ENCODE measurements around the gene CNOT8.
"Not testable (repeated sequence)": the region's sequence is repeated elsewhere in the genome, so short reads cannot be mapped to it uniquely, and the experiment has no call there.

Gene CNOT8

DNA sequence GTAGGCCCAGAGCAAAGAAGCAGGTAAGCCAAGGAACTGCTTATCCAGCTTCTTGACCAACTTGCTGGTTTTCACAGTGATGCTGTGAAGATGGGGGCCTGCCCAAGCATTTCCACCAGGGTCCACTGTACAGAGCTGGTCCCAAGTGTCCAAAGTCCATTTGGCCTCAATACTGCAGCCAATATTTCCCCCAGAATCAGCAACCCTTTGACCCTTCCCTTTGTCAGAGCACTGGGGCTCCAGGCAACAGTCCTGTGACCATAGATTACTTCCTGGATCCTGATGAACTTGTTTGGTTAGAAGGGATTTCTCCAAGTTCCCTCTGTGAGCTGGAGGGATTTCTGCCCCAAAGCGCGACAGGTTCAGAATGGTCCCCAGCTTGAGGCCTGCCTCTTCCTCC, 34.4 kb upstream of the CNOT8 start:
- Mint-ChIP-seq H3K27me3 (no peaks in the 10 kb centered on the region), H3K4me1 (peaks cover 5% of the 10 kb centered on the region), H3K36me3 (peaks cover 4% of the 10 kb centered on the region), H3K27ac (no peak overlapping the region), H3K9me3 (no peaks in the 10 kb centered on the region), H3K4me3 (no peak overlapping the region)
- ATAC-seq (ENCODE audit: low read depth) (no peak), DNase-seq (ENCODE audit: low spot score in 2 of 2) (no peak)

DNA sequence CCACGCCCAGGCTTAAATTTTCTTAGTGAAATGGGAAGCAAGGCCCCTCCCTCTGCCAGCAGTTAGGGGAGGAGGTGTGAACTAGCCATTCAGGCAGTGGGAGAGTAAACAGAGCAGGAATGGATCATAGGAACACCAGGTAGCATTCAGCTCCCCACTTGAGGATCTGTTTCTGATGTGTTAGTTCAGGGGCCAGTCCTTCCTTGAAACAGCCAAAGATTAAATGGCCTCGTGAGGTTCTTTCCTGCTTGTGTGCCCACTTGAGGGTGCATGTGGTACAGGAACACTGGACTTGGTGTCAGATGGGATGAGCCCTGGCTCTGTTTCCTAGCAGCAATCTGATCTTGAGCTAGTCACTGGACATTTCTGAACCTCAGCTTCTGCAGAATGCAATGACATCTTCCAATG, 29.2 kb upstream of the CNOT8 start:
- Mint-ChIP-seq H3K4me3 (no peak overlapping the region), H3K36me3 (no peaks in the 10 kb centered on the region), H3K27ac (peak overlapping the region; percentile 41), H3K27me3 (no peaks in the 10 kb centered on the region), H3K9me3 (no peaks in the 10 kb centered on the region), H3K4me1 (peaks cover 9% of the 10 kb centered on the region)
- ATAC-seq (ENCODE audit: low read depth) (no peak), DNase-seq (ENCODE audit: low spot score in 2 of 2) (no peak)

DNA sequence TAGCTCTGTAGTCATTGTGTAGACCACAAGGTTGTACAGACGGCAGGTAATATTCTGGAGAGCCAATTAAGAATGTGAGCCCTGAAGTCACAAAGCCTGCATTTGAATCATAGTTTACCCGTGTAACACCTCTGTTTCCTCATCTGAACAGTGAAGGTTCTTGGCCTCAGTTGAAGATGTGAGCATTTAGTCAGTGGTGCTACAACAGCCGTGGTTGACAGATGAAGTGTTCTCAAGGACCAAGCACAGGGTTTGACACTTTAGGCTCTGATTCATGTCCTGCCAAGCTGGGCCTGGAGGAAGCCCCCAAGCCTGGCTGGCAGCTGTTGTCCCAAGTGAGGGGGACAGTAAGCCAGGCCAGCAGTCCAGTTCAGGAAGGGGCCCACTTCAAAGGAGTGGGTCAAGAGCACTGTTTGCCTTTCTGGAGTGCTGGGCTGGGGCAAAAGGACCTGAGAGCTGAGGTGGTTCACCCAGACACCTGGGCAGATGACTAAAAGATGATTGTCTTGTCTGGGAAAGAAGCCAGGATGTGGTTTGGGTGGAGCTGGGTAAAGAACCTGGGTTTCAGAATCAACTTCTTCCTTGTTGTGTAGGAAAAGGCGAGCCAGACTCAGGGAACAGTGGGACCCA, 28.7 kb upstream of the CNOT8 start:
- H3K36me3 Mint-ChIP-seq: no peaks in the 10 kb centered on the region
- H3K27ac Mint-ChIP-seq: peak overlapping the region; percentile 41
- H3K4me1 Mint-ChIP-seq: peaks cover 9% of the 10 kb centered on the region
- H3K4me3 Mint-ChIP-seq: no peak overlapping the region
- no peaks in the 10 kb centered on the region for H3K9me3 Mint-ChIP-seq
- no peak for DNase-seq (ENCODE audit: low spot score in 2 of 2)
- no peaks in the 10 kb centered on the region for H3K27me3 Mint-ChIP-seq
- ATAC-seq (ENCODE audit: low read depth): no peak

DNA sequence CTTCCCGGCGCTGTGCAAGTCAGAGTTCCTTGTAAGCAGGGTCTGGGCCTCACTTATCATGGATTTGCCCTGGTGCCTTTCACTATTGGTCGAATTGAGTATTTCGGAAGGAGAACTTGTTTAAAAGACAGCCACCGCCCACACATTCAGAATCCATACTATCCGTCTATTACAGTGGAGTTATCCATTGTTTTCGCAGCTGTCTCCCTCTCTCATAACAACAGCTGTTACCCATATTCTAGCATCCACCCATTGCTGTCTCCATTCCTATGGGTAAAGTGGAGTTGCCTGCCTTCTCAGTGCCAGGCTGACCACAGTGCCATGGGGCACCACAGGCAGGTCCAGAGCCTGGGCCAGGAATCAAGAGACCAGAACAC, 28.2 kb upstream of the CNOT8 start:
- peaks cover 9% of the 10 kb centered on the region for H3K4me1 Mint-ChIP-seq
- H3K4me3 Mint-ChIP-seq: no peak overlapping the region
- no peaks in the 10 kb centered on the region for H3K9me3 Mint-ChIP-seq
- no peak for ATAC-seq (ENCODE audit: low read depth)
- no peak for DNase-seq (ENCODE audit: low spot score in 2 of 2)
- no peaks in the 10 kb centered on the region for H3K36me3 Mint-ChIP-seq
- H3K27me3 Mint-ChIP-seq: no peaks in the 10 kb centered on the region
- no peak overlapping the region for H3K27ac Mint-ChIP-seq

DNA sequence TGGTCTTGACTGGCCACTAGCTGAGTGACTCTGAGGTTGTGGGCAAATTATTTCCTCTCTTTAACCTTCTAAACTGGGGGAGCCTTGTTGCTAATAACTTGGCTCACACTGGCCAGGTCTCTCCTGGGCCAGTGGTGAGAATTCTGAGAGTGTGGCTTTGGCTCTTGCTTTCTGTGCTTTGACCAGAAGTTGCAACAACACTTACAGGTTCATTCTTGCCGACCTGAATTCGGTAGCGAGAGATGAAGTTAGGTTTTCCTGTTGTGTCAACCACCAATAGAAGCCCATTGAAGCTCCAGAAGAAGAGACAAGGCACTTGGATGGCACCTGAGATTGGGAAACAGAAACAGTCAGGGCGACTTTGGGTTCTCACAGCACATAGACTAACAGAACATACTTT, 27.8 kb upstream of the CNOT8 start:
- DNase-seq (ENCODE audit: low spot score in 2 of 2): no peak
- H3K27ac Mint-ChIP-seq: no peak overlapping the region
- H3K36me3 Mint-ChIP-seq: no peaks in the 10 kb centered on the region
- no peaks in the 10 kb centered on the region for H3K27me3 Mint-ChIP-seq
- peaks cover 9% of the 10 kb centered on the region for H3K4me1 Mint-ChIP-seq
- H3K4me3 Mint-ChIP-seq: no peak overlapping the region
- H3K9me3 Mint-ChIP-seq: no peaks in the 10 kb centered on the region
- no peak for ATAC-seq (ENCODE audit: low read depth)

DNA sequence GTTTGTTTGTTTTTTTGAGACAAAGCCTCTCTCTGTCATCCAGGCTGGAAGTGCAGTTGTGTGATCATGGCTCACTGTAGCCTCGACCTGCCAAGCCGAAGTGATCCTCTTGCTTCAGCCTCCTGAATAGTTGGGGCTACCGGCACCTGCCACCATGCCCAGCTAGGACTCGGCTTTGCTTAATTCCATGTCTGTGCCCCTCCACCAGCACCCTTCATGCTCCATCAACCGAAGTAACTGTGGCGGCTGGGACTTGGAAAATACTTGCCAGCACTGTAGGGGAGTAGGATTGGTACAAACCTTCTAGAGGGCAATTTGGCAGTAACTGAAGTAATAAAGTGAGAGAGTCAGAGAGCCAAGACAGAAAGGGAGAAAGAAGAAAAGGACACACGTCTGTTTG, 27.0 kb upstream of the CNOT8 start:
- Mint-ChIP-seq H3K4me1 (peaks cover 9% of the 10 kb centered on the region), H3K36me3 (no peaks in the 10 kb centered on the region), H3K27ac (no peak overlapping the region)

DNA sequence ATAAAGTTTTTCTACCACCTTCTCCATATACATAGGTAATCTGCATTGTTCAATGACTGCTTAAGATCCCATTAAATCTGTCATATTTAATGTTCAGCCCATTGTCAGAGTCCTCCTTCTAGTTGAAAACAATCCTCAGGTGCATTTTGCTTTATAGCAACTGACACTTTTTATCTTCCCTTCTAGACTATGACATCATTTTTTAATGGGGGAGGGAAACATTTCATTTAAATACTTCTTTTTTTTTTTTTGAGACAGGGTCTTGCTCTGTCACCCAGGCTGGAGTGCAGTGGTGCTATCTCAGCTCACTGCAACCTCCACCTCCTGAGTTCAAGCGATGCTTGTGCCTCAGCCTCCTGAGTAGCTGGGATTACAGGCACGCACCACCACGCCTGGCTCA, 25.6 kb upstream of the CNOT8 start:
- not testable (repeated sequence) for H3K36me3 Mint-ChIP-seq; H3K4me1 Mint-ChIP-seq; H3K27me3 Mint-ChIP-seq; H3K4me3 Mint-ChIP-seq; ATAC-seq (ENCODE audit: low read depth); H3K9me3 Mint-ChIP-seq; H3K27ac Mint-ChIP-seq; DNase-seq (ENCODE audit: low spot score in 2 of 2)

More for the DNA sequence above, 27.0 kb upstream of the CNOT8 start:
- ATAC-seq (ENCODE audit: low read depth): no peak
- H3K4me3 Mint-ChIP-seq: no peak overlapping the region
- H3K27me3 Mint-ChIP-seq: no peaks in the 10 kb centered on the region
- DNase-seq (ENCODE audit: low spot score in 2 of 2): no peak
- no peaks in the 10 kb centered on the region for H3K9me3 Mint-ChIP-seq

DNA sequence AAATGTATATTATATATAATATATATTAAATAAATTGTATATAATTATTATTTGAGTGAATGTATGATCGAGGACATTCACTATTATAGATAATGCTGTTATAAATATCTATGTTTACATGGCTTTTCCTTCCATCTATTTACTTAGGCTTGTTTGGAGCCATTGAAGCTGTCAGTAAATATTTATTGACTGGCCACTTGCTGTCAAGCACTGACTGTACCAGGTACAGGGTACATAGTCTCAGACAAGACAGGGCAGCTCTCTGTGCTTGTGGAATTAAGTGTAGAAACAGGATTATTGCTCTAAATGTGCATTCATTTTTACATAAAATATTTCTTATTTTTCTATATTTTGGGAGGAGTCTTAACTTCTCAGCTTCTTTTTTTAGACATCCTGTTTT, 24.4 kb upstream of the CNOT8 start:
- peaks cover 6% of the 10 kb centered on the region for H3K4me1 Mint-ChIP-seq

DNA sequence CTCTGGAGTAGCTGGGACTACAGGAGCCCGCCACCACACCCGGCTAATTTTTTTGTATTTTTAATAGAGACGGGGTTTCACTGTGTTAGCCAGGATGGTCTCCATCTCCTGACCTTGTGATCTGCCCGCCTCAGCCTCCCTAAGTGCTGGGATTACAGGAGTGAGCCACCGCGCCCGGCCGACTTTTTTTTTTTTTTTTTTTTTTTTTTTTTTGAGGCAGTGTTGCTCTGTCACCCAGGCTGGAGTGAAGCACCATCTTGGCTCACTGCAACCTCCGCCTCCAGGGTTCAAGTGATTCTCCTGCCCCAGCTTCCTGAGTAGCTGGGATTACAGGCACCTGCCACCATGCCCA, 22.8 kb upstream of the CNOT8 start:
- DNase-seq (ENCODE audit: low spot score in 2 of 2); H3K36me3 Mint-ChIP-seq; ATAC-seq (ENCODE audit: low read depth); H3K4me3 Mint-ChIP-seq; H3K27ac Mint-ChIP-seq; H3K4me1 Mint-ChIP-seq; H3K27me3 Mint-ChIP-seq; H3K9me3 Mint-ChIP-seq: not testable (repeated sequence)

More for the DNA sequence above, 24.4 kb upstream of the CNOT8 start:
- Mint-ChIP-seq H3K27me3 (no peaks in the 10 kb centered on the region), H3K9me3 (no peaks in the 10 kb centered on the region), H3K36me3 (peaks cover 2% of the 10 kb centered on the region), H3K27ac (no peak overlapping the region), H3K4me3 (no peak overlapping the region)
- ATAC-seq (ENCODE audit: low read depth): no peak
- DNase-seq (ENCODE audit: low spot score in 2 of 2): no peak

DNA sequence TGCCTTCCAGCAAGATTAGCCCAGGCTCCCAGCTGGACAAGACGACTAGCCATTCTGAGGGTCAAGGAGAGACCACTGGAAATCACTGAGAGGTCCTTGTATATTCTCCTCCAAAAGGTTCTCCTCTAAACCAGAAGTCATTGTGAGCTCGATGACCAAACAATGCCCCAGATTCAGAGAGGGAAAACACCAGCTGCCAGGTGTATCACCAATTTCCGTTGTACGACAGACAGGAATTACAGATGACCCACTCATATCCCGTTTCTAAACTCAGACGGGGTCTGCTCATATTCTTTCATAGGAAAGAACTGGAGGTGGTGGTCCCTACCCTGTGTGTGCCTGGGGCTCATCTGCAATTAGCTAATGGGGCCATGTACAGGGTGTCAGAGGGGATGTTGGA, 22.2 kb upstream of the CNOT8 start:
- DNase-seq (ENCODE audit: low spot score in 2 of 2): no peak
- no peaks in the 10 kb centered on the region for H3K4me1 Mint-ChIP-seq
- H3K36me3 Mint-ChIP-seq: peaks cover 2% of the 10 kb centered on the region
- ATAC-seq (ENCODE audit: low read depth): no peak
- H3K27ac Mint-ChIP-seq: no peak overlapping the region
- H3K4me3 Mint-ChIP-seq: no peak overlapping the region
- H3K9me3 Mint-ChIP-seq: no peaks in the 10 kb centered on the region
- H3K27me3 Mint-ChIP-seq: no peaks in the 10 kb centered on the region

DNA sequence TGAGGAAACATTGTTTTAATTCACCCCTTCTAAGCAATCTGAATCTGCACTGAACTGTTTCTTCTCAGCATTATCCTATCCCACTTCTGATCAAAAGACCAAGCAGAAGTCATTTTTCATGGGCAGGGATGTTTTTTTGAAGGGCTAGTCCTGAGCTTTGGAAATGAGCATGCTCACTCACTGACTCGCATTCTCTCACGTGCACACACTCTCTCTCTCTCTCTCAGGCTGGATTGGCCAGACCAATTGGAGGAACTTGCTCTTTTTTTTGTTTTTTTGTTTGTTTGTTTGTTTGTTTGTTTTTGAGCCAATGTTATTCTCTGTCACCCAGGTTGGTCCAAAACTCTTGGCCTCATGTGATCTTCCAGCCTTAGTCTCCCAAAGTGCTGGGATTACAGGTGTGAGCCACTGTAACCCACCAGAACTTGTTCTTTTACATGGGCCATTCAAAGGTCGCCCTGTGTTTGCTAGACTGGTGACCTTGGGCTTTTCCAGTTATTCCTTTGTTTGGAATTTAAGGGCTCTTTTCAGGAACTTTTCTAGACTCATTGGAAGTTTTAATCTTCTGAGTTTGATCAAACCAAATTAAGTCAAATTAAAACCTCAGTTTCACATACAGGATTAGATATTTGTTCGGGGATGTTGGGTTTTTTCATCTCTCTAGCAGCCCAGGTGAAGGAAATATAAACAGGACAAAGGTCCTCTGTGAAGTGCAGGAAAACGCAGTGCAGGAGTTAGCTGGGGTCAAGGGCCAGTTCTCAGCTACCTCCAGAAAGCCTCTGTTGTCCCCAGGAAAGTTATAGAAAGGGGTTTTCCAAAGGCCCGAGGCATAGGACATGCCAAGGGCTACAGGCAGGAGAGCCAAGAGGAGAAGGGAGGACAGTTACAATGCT, 21.2 kb upstream of the CNOT8 start:
- Mint-ChIP-seq H3K4me3 (no peak overlapping the region), H3K36me3 (peaks cover 2% of the 10 kb centered on the region), H3K27ac (peak overlapping the region; percentile 24), H3K27me3 (no peaks in the 10 kb centered on the region), H3K9me3 (no peaks in the 10 kb centered on the region), H3K4me1 (no peaks in the 10 kb centered on the region)
- DNase-seq (ENCODE audit: low spot score in 2 of 2) (no peak), ATAC-seq (ENCODE audit: low read depth) (no peak)

DNA sequence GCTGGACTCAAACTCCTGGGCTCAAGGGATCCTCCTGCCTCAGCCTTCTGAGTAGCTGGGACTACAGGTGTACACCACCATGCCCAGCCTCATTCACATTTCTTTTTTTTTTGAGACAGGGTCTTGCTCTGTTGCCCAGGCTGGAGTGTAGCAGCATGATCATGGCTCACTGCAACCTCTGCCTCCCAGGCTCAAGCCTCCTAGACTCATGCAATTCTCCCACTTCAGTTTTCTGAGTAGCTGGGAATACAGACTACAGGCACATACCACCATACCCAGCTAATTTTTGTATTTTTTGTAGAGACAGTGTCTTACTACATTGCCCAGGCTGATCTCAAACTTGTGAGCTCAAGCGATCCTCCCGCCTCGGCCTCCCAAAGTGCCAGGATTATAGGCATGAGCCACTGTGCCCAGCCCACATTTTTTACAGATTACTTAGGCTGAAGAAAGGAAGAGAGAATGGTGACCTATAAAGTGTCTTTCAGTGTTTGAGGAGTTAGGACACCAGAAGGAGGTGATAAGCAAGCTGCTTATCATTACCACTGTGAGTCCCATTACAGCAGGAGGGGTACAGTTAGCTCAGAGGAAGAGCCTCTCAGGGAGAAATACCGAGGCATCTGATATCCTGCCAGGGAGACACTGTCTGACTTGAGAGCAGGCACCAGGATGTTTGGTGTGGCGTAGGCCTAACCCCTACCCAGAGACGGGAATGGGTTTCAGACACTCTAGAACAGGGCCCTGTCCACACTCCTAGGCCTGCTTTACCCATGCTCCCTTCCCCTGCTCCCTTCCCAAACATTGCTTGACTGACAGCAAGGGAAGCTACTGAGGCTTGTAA, 17.8 kb upstream of the CNOT8 start:
- ATAC-seq (ENCODE audit: low read depth): no peak
- H3K36me3 Mint-ChIP-seq: peaks cover 2% of the 10 kb centered on the region
- no peak overlapping the region for H3K27ac Mint-ChIP-seq

DNA sequence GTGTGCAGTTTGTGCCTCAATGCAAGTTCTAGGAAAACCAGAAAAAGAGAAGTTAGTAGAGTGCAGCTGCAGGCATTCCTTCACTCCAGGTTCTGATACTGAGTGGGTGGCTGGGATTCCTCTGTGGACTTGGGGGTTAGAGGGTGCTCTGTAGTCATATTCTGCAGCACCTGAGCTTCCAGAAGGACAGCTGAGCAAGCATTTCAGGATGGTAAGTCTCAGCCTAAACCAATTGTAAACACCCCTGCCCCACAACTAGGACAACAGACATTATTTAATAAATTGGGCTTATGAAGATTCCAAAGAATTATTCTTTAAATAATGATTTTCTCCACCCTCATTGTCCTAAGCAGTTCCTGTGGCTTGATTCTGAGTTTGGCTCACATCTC, 17.2 kb upstream of the CNOT8 start:
- Mint-ChIP-seq H3K4me3 (no peak overlapping the region), H3K27ac (no peak overlapping the region), H3K27me3 (no peaks in the 10 kb centered on the region), H3K36me3 (peaks cover 2% of the 10 kb centered on the region), H3K4me1 (no peaks in the 10 kb centered on the region), H3K9me3 (no peaks in the 10 kb centered on the region)
- ATAC-seq (ENCODE audit: low read depth) (no peak), DNase-seq (ENCODE audit: low spot score in 2 of 2) (no peak)

More for the DNA sequence above, 17.8 kb upstream of the CNOT8 start:
- Mint-ChIP-seq H3K27me3 (no peaks in the 10 kb centered on the region), H3K4me1 (no peaks in the 10 kb centered on the region), H3K4me3 (no peak overlapping the region), H3K9me3 (no peaks in the 10 kb centered on the region)
- DNase-seq (ENCODE audit: low spot score in 2 of 2): no peak

Data from memory B cell (primary cell).